Smooth muscle cell (in vitro differentiated cells): ENCODE results near the gene ISG20L2. TPM values are rescaled to one million over a fixed set of nuclear protein-coding genes. Genes with fewer than 3 reads are reported as not detected.

Source experiments
- DNase-seq: peaks from one replicate; lab custom pipeline; 2025; ENCODE audit not compliant: unreplicated experiment; lab: John Stamatoyannopoulos, UW
- H2AFZ ChIP-seq: fragments of 200-600 bp; sonication (generic); 2 replicates; pipeline ENCODE4 v1.6.0; 2016; ENCODE audit warnings: antibody characterized with exemption, low read depth, mild to moderate bottlenecking
- H3F3A ChIP-seq: fragments of 200-600 bp; sonication (generic); 2 replicates; pipeline ENCODE4 v1.6.0; 2017; ENCODE audit warnings: antibody characterized with exemption, low read depth
- H3K27ac ChIP-seq: fragments of 200-600 bp; sonication (generic); 2 replicates; pipeline ENCODE4 v1.5.1; 2016; ENCODE audit warnings: low read depth, mild to moderate bottlenecking
- H3K27me3 ChIP-seq: fragments of 200-600 bp; sonication (generic); 2 replicates; pipeline ENCODE4 v1.6.1; 2016; ENCODE audit warnings: low read depth, mild to moderate bottlenecking
- H3K36me3 ChIP-seq: fragments of 200-600 bp; sonication (generic); 2 replicates; pipeline ENCODE4 v1.5.1; 2016; ENCODE audit warnings: low read depth
- H3K4me1 ChIP-seq: fragments of 200-600 bp; sonication (generic); 2 replicates; pipeline ENCODE4 v1.5.1; 2016; ENCODE audit warnings: low read depth
- H3K4me2 ChIP-seq: fragments of 200-600 bp; sonication (generic); 2 replicates; pipeline ENCODE4 v1.6.0; 2016; ENCODE audit warnings: mild to moderate bottlenecking
- H3K4me3 ChIP-seq: fragments of 200-600 bp; sonication (generic); 2 replicates; pipeline ENCODE4 v1.5.1; 2016; ENCODE audit warnings: mild to moderate bottlenecking
- H3K79me2 ChIP-seq: fragments of 200-600 bp; sonication (generic); 2 replicates; pipeline ENCODE4 v1.6.0; 2016; ENCODE audit warnings: low read depth, mild to moderate bottlenecking
- H3K9ac ChIP-seq: fragments of 200-600 bp; sonication (generic); 2 replicates; pipeline ENCODE4 v1.6.0; 2016; ENCODE audit warnings: low read depth
- H3K9me3 ChIP-seq: fragments of 200-600 bp; sonication (generic); replicated peaks from 2 replicates; pipeline ENCODE4 v1.5.1; 2016; ENCODE audit warnings: low read depth
- H4K20me1 ChIP-seq: fragments of 200-600 bp; sonication (generic); 2 replicates; pipeline ENCODE4 v1.6.0; 2016; ENCODE audit warnings: low read depth
- CTCF ChIP-seq: fragments of 200-600 bp; sonication (generic); IDR thresholded peaks from 2 replicates; pipeline ENCODE4 v1.5.1; 2017; ENCODE audit warnings: borderline replicate concordance, mild to moderate bottlenecking, antibody characterized with exemption; ENCODE audit not compliant: insufficient read depth, poor library complexity, severe bottlenecking
- WGBS: methylation state at CpG from one replicate; pipeline ENCODE4 v1.1.7; 2016; ENCODE audit warnings: low lambda C conversion rate; 5-methylcytosine and 5-hydroxymethylcytosine counted together
- polyA plus RNA-seq: library from polyadenylated mRNA; unstranded; fragments of >200 nt; fragmentation: Nextera tagmentation; extraction: Ambion mirVana; gene quantifications from 2 replicates; pipeline ENCODE4 v1.2.1, GENCODE V29; 2016
- total RNA-seq: library from RNA; depleted of rRNA; stranded (reverse); fragments of >200 nt; gene quantifications from 2 replicates; pipeline ENCODE4 v1.2.3, GENCODE V29; 2014

The ISG20L2 gene
- total and polyA plus RNA-seq, 2 experiments from 2014 or later = 13.8 to 17.4 TPM

- Histone ChIP-seq H3K79me2 (peaks cover 36% of the 10 kb centered on the region), H2AFZ (peak within 1 kb of the TSS; percentile 73), H3K4me3 (peak within 1 kb of the TSS; percentile 71), H3K4me1 (peaks cover 18% of the 10 kb centered on the region), H3K36me3 (no peaks in the 10 kb centered on the region), H4K20me1 (no peaks in the 10 kb centered on the region), H3K4me2 (peak within 1 kb of the TSS; percentile 89), H3K27ac (peak within 1 kb of the TSS; percentile 80), H3K9ac (peak within 1 kb of the TSS; percentile 49), H3K9me3 (no peaks in the 10 kb centered on the region), H3F3A (peaks cover 15% of the 10 kb centered on the region), H3K27me3 (no peaks in the 10 kb centered on the region)
- WGBS = under 1% methylated on average over 37 of the region's 38 CpGs
- TF ChIP-seq CTCF = no peak
- DNase-seq = peak; percentile 81
Measured at GRCh38 chr1:156740741-156741480, 12.3 kb upstream of the ISG20L2 start, which contains the start of gene MRPL24. TSS of gene MRPL24 (minus strand) at chr1:156741088. CDS start at chr1:156738704, 2,384 bp downstream.

- DNase-seq = no peak
Measured at GRCh38 chr1:156740237-156740740, 11.7 kb upstream of the ISG20L2 start.

GRCh38 chr1:156738916-156739315, 10.3 kb upstream of the ISG20L2 start:
- WGBS = 98% methylated on average over 2 of the region's 2 CpGs
- no peaks in the 10 kb centered on the region for H3K36me3 ChIP-seq
- TF ChIP-seq CTCF = no peak

More at GRCh38 chr1:156740237-156740740, 11.7 kb upstream of the ISG20L2 start:
- peak overlapping the region; percentile 89 for H3K4me2 ChIP-seq
- H3K9me3 ChIP-seq = no peaks in the 10 kb centered on the region
- H3K9ac ChIP-seq = peak overlapping the region; percentile 49
- H3K4me3 ChIP-seq = peak overlapping the region; percentile 71
- no peak for TF ChIP-seq CTCF
- H3K79me2 ChIP-seq = peaks cover 30% of the 10 kb centered on the region
- 28% methylated on average over 7 of the region's 7 CpGs for WGBS
- peak overlapping the region; percentile 13 for H3K27ac ChIP-seq
- no peaks in the 10 kb centered on the region for H3K27me3 ChIP-seq
- peaks cover 14% of the 10 kb centered on the region for H3K4me1 ChIP-seq
- H3K36me3 ChIP-seq = no peaks in the 10 kb centered on the region
- no peaks in the 10 kb centered on the region for H4K20me1 ChIP-seq
- peaks cover 15% of the 10 kb centered on the region for H3F3A ChIP-seq
- peak overlapping the region; percentile 31 for H2AFZ ChIP-seq

More at GRCh38 chr1:156738916-156739315, 10.3 kb upstream of the ISG20L2 start:
- Histone ChIP-seq H2AFZ (no peak overlapping the region), H3K4me2 (no peak overlapping the region), H3K27me3 (no peaks in the 10 kb centered on the region), H3F3A (peaks cover 15% of the 10 kb centered on the region), H3K4me3 (no peak overlapping the region), H3K4me1 (peaks cover 14% of the 10 kb centered on the region), H3K9ac (no peak overlapping the region), H3K79me2 (peaks cover 23% of the 10 kb centered on the region), H4K20me1 (no peaks in the 10 kb centered on the region), H3K27ac (no peak overlapping the region), H3K9me3 (no peaks in the 10 kb centered on the region)
- no peak for DNase-seq
